ENCODE results near the gene UNK.
A peak's percentile ranks its signal among the peaks of the same experiment; 100 is the strongest.

DNA sequence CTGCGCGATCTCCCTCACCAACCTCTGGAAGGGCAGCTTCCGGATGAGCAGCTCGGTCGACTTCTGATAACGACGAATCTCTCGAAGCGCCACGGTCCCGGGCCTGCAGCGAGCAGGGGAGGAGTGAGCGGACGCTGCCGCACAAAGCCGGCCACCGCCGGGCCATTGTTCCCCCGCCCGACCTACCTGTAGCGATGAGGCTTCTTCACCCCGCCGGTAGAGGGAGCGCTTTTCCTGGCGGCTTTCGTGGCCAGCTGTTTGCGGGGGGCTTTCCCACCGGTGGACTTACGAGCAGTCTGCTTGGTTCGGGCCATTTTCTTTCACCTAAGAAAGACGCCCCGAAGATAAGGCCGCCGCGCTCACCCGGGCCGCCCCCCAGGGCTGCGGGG is 5.8 kb upstream of the UNK start:
- TF ChIP-seq, protein P1, sequence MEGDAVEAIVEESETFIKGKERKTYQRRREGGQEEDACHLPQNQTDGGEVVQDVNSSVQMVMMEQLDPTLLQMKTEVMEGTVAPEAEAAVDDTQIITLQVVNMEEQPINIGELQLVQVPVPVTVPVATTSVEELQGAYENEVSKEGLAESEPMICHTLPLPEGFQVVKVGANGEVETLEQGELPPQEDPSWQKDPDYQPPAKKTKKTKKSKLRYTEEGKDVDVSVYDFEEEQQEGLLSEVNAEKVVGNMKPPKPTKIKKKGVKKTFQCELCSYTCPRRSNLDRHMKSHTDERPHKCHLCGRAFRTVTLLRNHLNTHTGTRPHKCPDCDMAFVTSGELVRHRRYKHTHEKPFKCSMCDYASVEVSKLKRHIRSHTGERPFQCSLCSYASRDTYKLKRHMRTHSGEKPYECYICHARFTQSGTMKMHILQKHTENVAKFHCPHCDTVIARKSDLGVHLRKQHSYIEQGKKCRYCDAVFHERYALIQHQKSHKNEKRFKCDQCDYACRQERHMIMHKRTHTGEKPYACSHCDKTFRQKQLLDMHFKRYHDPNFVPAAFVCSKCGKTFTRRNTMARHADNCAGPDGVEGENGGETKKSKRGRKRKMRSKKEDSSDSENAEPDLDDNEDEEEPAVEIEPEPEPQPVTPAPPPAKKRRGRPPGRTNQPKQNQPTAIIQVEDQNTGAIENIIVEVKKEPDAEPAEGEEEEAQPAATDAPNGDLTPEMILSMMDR (IDR thresholded peaks at IDR 0.05) = peak in 6 of 7 experiments; percentile 40 to 74 (median 61)
- TF ChIP-seq POLR2A (IDR thresholded peaks at IDR 0.05) = no peak
